Caco-2 (cell line): Measurements from ENCODE around the gene TRPC4. TPM values are rescaled to one million over a fixed set of nuclear protein-coding genes. Genes with fewer than 3 reads are reported as not detected.

Experiments
- BruUV-seq: library from RNA; stranded (reverse); fragments of 400-500 nt; replicated peaks from 2 replicates; lab custom pipeline; 2021; lab: Mats Ljungman, UMichigan
- CTCF ChIA-PET: fragments of 300-600 bp; sonication (Branson Sonifier 250); formaldehyde crosslinking; loops from one replicate; lab custom pipeline; 2022; ENCODE audit warnings: antibody characterized with exemption; lab: Charles Lee
- POLR2A ChIA-PET: fragments of 300-600 bp; sonication (Branson Sonifier 250); formaldehyde crosslinking; loops from one replicate; lab custom pipeline; 2022; ENCODE audit warnings: antibody characterized with exemption; lab: Charles Lee
- DNase-seq, 2 experiments: peaks; one replicate each; pipeline versions ENCODE4 v3.0.0 to v3.0.0-alpha.2; 2020 to 2022
- H3K27me3 ChIP-seq: replicated peaks from 2 replicates; pipeline ENCODE4 v1.6.0; 2011; ENCODE audit warnings: low read length; ENCODE audit not compliant: control insufficient read depth, insufficient read depth
- H3K36me3 ChIP-seq: 2 replicates; pipeline ENCODE4 v1.5.1; 2011; ENCODE audit warnings: low read length; ENCODE audit not compliant: control insufficient read depth, insufficient read depth
- H3K4me1 ChIP-seq: fragments of 250-450 bp; sonication (Bioruptor Pico); 2 replicates; pipeline ENCODE4 v1.5.1; 2020; ENCODE audit warnings: mild to moderate bottlenecking
- H3K4me3 ChIP-seq: 2 replicates; pipeline ENCODE4 v1.5.1; 2011; ENCODE audit warnings: low read depth, mild to moderate bottlenecking, control low read depth, low read length
- H3K9me3 ChIP-seq: fragments of 250-450 bp; sonication (Bioruptor Pico); 2 replicates; pipeline ENCODE4 v1.5.1; 2020; ENCODE audit warnings: mild to moderate bottlenecking, moderate library complexity
- H3K27ac Mint-ChIP-seq: one replicate; pipeline ENCODE4 v1.8.0; 2022; ENCODE audit warnings: mixed read lengths; ENCODE audit not compliant: unreplicated experiment
- H3K27me3 Mint-ChIP-seq: one replicate; pipeline ENCODE4 v1.8.0; 2022; ENCODE audit warnings: mixed read lengths; ENCODE audit not compliant: insufficient read depth, unreplicated experiment
- H3K36me3 Mint-ChIP-seq: one replicate; pipeline ENCODE4 v1.8.0; 2022; ENCODE audit warnings: mild to moderate bottlenecking, mixed read lengths; ENCODE audit not compliant: insufficient read depth, unreplicated experiment
- H3K4me1 Mint-ChIP-seq: one replicate; pipeline ENCODE4 v1.8.0; 2022; ENCODE audit warnings: low read depth, mixed read lengths; ENCODE audit not compliant: unreplicated experiment
- H3K4me3 Mint-ChIP-seq: one replicate; pipeline ENCODE4 v1.8.0; 2022; ENCODE audit warnings: mild to moderate bottlenecking, moderate library complexity, mixed read lengths; ENCODE audit not compliant: unreplicated experiment
- H3K9me3 Mint-ChIP-seq: one replicate; pipeline ENCODE4 v1.8.0; 2022; ENCODE audit warnings: mixed read lengths; ENCODE audit not compliant: unreplicated experiment
- intact Hi-C: fragments of 100-400 bp; cut with micrococcal nuclease; formaldehyde crosslinking; loops from one replicate; pipeline ENCODE4 v1.10.0; 2022; ENCODE audit not compliant: unreplicated experiment
- total RNA-seq: library from RNA; stranded (reverse); gene quantifications from 2 replicates; pipeline ENCODE4 v1.2.3, GENCODE V29; 2022
- TF ChIP-seq, protein P1 (sequence below), 2 experiments: fragments of 200-600 bp in 1 of 2; IDR thresholded peaks; 1 replicate in 1 of 2; 2 replicates in 1 of 2; pipeline versions ENCODE4 v1.5.1 to v1.8.0; 2011 to 2022; ENCODE audit warnings: antibody characterized with exemption in 1 of 2, control low read depth in 1 of 2, inconsistent platforms in 1 of 2, low read depth in 1 of 2, low read length in 1 of 2, mild to moderate bottlenecking in 1 of 2, moderate library complexity in 1 of 2; ENCODE audit not compliant: insufficient read depth in 1 of 2, severe bottlenecking in 1 of 2, unreplicated experiment in 1 of 2

The TRPC4 gene
- total RNA-seq, 1 experiment from 2014 or later, result not detected

GRCh38 chr13:37755349-37755748, 114.2 kb downstream of the TRPC4 start:
- H3K4me3 Mint-ChIP-seq, result no peak overlapping the region
- TF ChIP-seq, protein P1, sequence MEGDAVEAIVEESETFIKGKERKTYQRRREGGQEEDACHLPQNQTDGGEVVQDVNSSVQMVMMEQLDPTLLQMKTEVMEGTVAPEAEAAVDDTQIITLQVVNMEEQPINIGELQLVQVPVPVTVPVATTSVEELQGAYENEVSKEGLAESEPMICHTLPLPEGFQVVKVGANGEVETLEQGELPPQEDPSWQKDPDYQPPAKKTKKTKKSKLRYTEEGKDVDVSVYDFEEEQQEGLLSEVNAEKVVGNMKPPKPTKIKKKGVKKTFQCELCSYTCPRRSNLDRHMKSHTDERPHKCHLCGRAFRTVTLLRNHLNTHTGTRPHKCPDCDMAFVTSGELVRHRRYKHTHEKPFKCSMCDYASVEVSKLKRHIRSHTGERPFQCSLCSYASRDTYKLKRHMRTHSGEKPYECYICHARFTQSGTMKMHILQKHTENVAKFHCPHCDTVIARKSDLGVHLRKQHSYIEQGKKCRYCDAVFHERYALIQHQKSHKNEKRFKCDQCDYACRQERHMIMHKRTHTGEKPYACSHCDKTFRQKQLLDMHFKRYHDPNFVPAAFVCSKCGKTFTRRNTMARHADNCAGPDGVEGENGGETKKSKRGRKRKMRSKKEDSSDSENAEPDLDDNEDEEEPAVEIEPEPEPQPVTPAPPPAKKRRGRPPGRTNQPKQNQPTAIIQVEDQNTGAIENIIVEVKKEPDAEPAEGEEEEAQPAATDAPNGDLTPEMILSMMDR (IDR thresholded peaks at IDR 0.05; ENCODE audit: insufficient read depth in 1 of 2, low read depth in 1 of 2, low read length in 1 of 2, severe bottlenecking in 1 of 2, unreplicated experiment in 1 of 2), result no peak
- H3K9me3 ChIP-seq, result no peaks in the 10 kb centered on the region
- H3K36me3 ChIP-seq, result no peaks in the 10 kb centered on the region
- no peak for DNase-seq
- BruUV-seq, result no TSS peak
- H3K27me3 Mint-ChIP-seq, result peaks cover 10% of the 10 kb centered on the region
- no peaks in the 10 kb centered on the region for H3K36me3 Mint-ChIP-seq
- H3K4me1 Mint-ChIP-seq, result no peaks in the 10 kb centered on the region
- H3K4me1 ChIP-seq, result peaks cover 6% of the 10 kb centered on the region
- POLR2A ChIA-PET, result no interaction called here
- H3K27ac Mint-ChIP-seq, result no peak overlapping the region
- no peaks in the 10 kb centered on the region for H3K9me3 Mint-ChIP-seq
- intact Hi-C loops, result no loop called here
- H3K4me3 ChIP-seq, result no peak overlapping the region
- CTCF ChIA-PET, result no interaction called here
- H3K27me3 ChIP-seq, result no peaks in the 10 kb centered on the region

DNA sequence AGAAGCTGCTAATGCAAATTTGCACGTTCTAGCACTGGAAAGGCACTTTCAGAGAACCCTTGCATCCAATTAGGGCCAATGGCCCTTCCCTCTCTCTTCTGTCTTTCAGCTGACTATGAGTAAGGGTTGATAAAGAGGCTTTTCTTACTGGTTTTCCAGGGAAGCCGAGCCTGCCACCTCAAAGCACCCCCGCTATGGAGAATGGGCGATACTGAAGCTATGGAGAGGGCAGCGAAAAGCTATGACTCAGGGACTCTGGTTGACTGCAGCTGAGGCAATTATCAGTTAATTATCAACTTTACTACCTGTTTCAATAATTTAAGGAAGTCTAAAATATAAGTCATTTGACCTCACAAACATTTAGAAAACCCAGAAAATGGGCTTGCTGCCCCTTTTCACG, 115.8 kb downstream of the TRPC4 start:
- no peak for DNase-seq
- H3K4me1 ChIP-seq, result peaks cover 6% of the 10 kb centered on the region
- Mint-ChIP-seq H3K4me1 (no peaks in the 10 kb centered on the region), H3K27me3 (peaks cover 10% of the 10 kb centered on the region), H3K27ac (no peak overlapping the region), H3K9me3 (no peaks in the 10 kb centered on the region), H3K36me3 (no peaks in the 10 kb centered on the region), H3K4me3 (no peak overlapping the region)
- no TSS peak for BruUV-seq
- H3K27me3 ChIP-seq, result no peaks in the 10 kb centered on the region
- no peaks in the 10 kb centered on the region for H3K9me3 ChIP-seq
- H3K4me3 ChIP-seq, result no peak overlapping the region
- no peaks in the 10 kb centered on the region for H3K36me3 ChIP-seq
- ChIA-PET POLR2A (no interaction called here), CTCF (no interaction called here)
- intact Hi-C loops, result no loop called here
- TF ChIP-seq, protein P1 (IDR thresholded peaks at IDR 0.05; ENCODE audit: insufficient read depth in 1 of 2, low read depth in 1 of 2, low read length in 1 of 2, severe bottlenecking in 1 of 2, unreplicated experiment in 1 of 2), result no peak

DNA sequence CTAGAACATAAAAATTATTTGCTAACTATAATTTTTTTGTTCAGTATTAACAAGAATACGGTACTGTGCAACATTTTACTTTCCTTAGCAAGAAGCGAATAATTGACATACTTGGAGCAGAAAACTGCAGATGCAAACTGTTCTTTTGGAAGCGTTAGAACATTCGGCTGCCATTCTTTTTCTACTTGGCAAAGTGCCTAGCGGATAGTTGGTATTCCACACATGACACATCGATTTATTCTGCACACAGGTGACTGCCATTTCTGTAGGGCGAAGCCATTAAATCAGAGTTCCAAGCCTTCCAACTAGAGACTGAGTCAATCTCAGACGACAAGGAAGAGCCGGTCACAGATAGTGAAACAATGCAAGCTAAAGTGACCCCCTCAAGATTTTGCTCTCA, 117.4 kb downstream of the TRPC4 start:
- TF ChIP-seq, protein P1 (IDR thresholded peaks at IDR 0.05; ENCODE audit: insufficient read depth in 1 of 2, low read depth in 1 of 2, low read length in 1 of 2, severe bottlenecking in 1 of 2, unreplicated experiment in 1 of 2), result no peak
- H3K9me3 Mint-ChIP-seq, result no peaks in the 10 kb centered on the region
- BruUV-seq, result no TSS peak
- Histone ChIP-seq H3K4me3 (no peak overlapping the region), H3K4me1 (peaks cover 6% of the 10 kb centered on the region), H3K27me3 (no peaks in the 10 kb centered on the region), H3K36me3 (no peaks in the 10 kb centered on the region), H3K9me3 (no peaks in the 10 kb centered on the region)
- no peaks in the 10 kb centered on the region for H3K36me3 Mint-ChIP-seq
- no peak for DNase-seq
- H3K27ac Mint-ChIP-seq, result no peak overlapping the region
- ChIA-PET CTCF (no interaction called here), POLR2A (no interaction called here)
- H3K4me3 Mint-ChIP-seq, result no peak overlapping the region
- H3K27me3 Mint-ChIP-seq, result peaks cover 14% of the 10 kb centered on the region
- no peaks in the 10 kb centered on the region for H3K4me1 Mint-ChIP-seq
- intact Hi-C loops, result no loop called here
